ENCODE data around the gene DPYD.

DNA sequence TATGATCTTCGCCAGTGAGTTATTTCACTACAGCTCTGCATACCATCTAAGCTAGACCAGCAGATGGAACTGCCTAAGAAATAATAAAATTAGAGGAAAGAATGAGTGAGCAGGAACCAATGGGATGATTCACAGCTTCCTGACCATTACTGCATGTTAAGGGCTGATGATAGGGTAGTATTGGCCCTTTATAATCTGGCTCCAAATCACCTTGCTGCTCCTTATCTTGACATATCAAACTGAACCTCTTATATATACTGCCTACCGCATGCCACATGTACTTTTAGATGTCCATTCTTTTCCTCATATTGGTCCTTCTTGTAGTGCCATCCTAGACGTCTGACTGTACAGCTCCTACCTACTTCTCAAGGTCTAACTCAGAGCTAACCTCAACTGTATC lies 524.4 kb downstream of the DPYD start:
- TF ChIP-seq, protein P1, sequence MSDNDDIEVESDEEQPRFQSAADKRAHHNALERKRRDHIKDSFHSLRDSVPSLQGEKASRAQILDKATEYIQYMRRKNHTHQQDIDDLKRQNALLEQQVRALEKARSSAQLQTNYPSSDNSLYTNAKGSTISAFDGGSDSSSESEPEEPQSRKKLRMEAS (CRISPR knock-in tag; IDR thresholded peaks at IDR 0.05) = no peak
- TF ChIP-seq RBM22 (IDR thresholded peaks at IDR 0.05; ENCODE audit: low read depth, low read length, poor library complexity, severe bottlenecking) (no peak), MXI1 (IDR thresholded peaks at IDR 0.05; ENCODE audit: low read depth, low read length) (no peak), DIDO1 (tag; IDR thresholded peaks at IDR 0.05; ENCODE audit: low read depth) (no peak), MYC (IDR thresholded peaks at IDR 0.05; ENCODE audit: low read depth, low read length) (no peak), MYC (CRISPR knock-in tag; IDR thresholded peaks at IDR 0.05; ENCODE audit: borderline replicate concordance, low read depth) (no peak), ELF4 (CRISPR knock-in tag; IDR thresholded peaks at IDR 0.05) (no peak)
- TF ChIP-seq, protein P2, sequence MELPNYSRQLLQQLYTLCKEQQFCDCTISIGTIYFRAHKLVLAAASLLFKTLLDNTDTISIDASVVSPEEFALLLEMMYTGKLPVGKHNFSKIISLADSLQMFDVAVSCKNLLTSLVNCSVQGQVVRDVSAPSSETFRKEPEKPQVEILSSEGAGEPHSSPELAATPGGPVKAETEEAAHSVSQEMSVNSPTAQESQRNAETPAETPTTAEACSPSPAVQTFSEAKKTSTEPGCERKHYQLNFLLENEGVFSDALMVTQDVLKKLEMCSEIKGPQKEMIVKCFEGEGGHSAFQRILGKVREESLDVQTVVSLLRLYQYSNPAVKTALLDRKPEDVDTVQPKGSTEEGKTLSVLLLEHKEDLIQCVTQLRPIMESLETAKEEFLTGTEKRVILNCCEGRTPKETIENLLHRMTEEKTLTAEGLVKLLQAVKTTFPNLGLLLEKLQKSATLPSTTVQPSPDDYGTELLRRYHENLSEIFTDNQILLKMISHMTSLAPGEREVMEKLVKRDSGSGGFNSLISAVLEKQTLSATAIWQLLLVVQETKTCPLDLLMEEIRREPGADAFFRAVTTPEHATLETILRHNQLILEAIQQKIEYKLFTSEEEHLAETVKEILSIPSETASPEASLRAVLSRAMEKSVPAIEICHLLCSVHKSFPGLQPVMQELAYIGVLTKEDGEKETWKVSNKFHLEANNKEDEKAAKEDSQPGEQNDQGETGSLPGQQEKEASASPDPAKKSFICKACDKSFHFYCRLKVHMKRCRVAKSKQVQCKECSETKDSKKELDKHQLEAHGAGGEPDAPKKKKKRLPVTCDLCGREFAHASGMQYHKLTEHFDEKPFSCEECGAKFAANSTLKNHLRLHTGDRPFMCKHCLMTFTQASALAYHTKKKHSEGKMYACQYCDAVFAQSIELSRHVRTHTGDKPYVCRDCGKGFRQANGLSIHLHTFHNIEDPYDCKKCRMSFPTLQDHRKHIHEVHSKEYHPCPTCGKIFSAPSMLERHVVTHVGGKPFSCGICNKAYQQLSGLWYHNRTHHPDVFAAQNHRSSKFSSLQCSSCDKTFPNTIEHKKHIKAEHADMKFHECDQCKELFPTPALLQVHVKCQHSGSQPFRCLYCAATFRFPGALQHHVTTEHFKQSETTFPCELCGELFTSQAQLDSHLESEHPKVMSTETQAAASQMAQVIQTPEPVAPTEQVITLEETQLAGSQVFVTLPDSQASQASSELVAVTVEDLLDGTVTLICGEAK (IDR thresholded peaks at IDR 0.05) = no peak
- TF ChIP-seq, protein P2 (CRISPR knock-in tag; IDR thresholded peaks at IDR 0.05) = no peak
- TF ChIP-seq, protein P3, sequence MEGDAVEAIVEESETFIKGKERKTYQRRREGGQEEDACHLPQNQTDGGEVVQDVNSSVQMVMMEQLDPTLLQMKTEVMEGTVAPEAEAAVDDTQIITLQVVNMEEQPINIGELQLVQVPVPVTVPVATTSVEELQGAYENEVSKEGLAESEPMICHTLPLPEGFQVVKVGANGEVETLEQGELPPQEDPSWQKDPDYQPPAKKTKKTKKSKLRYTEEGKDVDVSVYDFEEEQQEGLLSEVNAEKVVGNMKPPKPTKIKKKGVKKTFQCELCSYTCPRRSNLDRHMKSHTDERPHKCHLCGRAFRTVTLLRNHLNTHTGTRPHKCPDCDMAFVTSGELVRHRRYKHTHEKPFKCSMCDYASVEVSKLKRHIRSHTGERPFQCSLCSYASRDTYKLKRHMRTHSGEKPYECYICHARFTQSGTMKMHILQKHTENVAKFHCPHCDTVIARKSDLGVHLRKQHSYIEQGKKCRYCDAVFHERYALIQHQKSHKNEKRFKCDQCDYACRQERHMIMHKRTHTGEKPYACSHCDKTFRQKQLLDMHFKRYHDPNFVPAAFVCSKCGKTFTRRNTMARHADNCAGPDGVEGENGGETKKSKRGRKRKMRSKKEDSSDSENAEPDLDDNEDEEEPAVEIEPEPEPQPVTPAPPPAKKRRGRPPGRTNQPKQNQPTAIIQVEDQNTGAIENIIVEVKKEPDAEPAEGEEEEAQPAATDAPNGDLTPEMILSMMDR (IDR thresholded peaks at IDR 0.05 in 2 of 3, conservative IDR thresholded peaks at IDR 0.05 in 1 of 3; ENCODE audit: insufficient read depth in 2 of 3, low read depth in 1 of 3, low read length in 3 of 3) = no peak
- TF ChIP-seq, protein P4, sequence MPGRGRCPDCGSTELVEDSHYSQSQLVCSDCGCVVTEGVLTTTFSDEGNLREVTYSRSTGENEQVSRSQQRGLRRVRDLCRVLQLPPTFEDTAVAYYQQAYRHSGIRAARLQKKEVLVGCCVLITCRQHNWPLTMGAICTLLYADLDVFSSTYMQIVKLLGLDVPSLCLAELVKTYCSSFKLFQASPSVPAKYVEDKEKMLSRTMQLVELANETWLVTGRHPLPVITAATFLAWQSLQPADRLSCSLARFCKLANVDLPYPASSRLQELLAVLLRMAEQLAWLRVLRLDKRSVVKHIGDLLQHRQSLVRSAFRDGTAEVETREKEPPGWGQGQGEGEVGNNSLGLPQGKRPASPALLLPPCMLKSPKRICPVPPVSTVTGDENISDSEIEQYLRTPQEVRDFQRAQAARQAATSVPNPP (IDR thresholded peaks at IDR 0.05; ENCODE audit: borderline replicate concordance, insufficient read depth, insufficient read length) = no peak
